ENCODE results near the gene RNF114.

The RNF114 gene

DNA sequence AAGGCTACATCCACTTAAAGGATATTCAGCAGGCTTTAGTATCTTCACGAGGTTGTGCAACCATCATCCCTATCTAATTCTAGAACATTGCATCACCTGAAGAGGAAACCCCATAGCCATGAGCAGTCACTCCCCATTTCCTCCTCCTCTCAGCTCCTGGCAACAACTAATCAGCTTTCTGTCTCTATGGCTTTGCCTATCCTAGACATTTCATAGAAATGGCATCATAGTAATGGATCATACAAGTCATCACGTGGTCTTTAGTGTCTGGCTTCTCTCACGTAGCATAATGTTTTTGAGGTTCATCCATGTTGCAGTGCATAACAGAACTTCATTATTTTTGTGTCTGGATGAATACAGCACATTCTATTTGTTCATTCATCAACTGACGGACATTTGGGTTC, 67.1 kb downstream of the RNF114 start:
- TF ChIP-seq, protein P1, sequence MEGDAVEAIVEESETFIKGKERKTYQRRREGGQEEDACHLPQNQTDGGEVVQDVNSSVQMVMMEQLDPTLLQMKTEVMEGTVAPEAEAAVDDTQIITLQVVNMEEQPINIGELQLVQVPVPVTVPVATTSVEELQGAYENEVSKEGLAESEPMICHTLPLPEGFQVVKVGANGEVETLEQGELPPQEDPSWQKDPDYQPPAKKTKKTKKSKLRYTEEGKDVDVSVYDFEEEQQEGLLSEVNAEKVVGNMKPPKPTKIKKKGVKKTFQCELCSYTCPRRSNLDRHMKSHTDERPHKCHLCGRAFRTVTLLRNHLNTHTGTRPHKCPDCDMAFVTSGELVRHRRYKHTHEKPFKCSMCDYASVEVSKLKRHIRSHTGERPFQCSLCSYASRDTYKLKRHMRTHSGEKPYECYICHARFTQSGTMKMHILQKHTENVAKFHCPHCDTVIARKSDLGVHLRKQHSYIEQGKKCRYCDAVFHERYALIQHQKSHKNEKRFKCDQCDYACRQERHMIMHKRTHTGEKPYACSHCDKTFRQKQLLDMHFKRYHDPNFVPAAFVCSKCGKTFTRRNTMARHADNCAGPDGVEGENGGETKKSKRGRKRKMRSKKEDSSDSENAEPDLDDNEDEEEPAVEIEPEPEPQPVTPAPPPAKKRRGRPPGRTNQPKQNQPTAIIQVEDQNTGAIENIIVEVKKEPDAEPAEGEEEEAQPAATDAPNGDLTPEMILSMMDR (IDR thresholded peaks at IDR 0.05; ENCODE audit: poor library complexity, severe bottlenecking): no peak
- Histone ChIP-seq H3K9me3 (ENCODE audit: severe bottlenecking) (no peaks in the 10 kb centered on the region), H3K27ac (ENCODE audit: poor library complexity, severe bottlenecking) (peak overlapping the region; percentile 41), H3K4me1 (ENCODE audit: insufficient read depth, poor library complexity, severe bottlenecking) (peaks cover 11% of the 10 kb centered on the region), H3K4me3 (ENCODE audit: severe bottlenecking) (no peak overlapping the region), H3K36me3 (ENCODE audit: low read depth) (no peaks in the 10 kb centered on the region), H3K27me3 (ENCODE audit: insufficient read depth, poor library complexity, severe bottlenecking) (no peaks in the 10 kb centered on the region)
- peak; percentile 95 for ATAC-seq (ENCODE audit: low read depth)
- DNase-seq (ENCODE audit: low spot score): no peak

Measured in RWPE2 (cell line).